ENCODE results near the gene STX2.

DNA sequence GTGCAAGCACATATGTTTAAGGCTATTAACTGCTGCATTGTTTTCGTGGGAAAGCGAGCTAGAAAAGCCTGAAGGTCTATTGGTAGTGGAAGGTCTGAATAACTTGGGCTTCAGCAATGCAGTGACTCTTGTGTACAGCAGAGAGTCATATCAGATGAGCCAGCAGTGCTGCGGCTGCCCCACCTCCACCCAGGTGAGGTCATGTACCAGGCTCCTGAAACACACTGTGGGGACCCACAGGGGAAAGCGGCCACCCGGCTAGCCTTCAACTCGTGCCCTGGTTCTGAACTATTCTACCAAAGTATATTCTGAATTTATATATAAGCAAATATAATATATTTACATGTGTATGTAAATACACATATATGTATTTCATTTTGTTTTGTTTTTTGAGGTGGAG lies 20.1 kb upstream of the STX2 start:
- TF ChIP-seq, protein P1, sequence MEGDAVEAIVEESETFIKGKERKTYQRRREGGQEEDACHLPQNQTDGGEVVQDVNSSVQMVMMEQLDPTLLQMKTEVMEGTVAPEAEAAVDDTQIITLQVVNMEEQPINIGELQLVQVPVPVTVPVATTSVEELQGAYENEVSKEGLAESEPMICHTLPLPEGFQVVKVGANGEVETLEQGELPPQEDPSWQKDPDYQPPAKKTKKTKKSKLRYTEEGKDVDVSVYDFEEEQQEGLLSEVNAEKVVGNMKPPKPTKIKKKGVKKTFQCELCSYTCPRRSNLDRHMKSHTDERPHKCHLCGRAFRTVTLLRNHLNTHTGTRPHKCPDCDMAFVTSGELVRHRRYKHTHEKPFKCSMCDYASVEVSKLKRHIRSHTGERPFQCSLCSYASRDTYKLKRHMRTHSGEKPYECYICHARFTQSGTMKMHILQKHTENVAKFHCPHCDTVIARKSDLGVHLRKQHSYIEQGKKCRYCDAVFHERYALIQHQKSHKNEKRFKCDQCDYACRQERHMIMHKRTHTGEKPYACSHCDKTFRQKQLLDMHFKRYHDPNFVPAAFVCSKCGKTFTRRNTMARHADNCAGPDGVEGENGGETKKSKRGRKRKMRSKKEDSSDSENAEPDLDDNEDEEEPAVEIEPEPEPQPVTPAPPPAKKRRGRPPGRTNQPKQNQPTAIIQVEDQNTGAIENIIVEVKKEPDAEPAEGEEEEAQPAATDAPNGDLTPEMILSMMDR (IDR thresholded peaks at IDR 0.05; ENCODE audit: low read depth, low read length, poor library complexity, severe bottlenecking), result no peak
- TF ChIP-seq EZH2phosphoT487 (IDR thresholded peaks at IDR 0.05; ENCODE audit: borderline replicate concordance, low read length), result no peak

All from DOHH2 (cell line).